Measurements from ENCODE around the gene TMEM150C. TPM values are rescaled to one million over a fixed set of nuclear protein-coding genes. Genes with fewer than 3 reads are reported as not detected.

The TMEM150C gene
- total RNA-seq, 2 experiments from 2014 or later, result not detected

Other genes starting within 250 kb of the TMEM150C start
- gene HNRNPD, start 188.0 kb downstream of the TMEM150C start, total RNA-seq, result 100 to 1,000 TPM; 405 to 406 TPM
- 100 to 1,000 TPM; 331 TPM for gene HNRNPDL, start 131.5 kb downstream of the TMEM150C start, total RNA-seq
- gene ENOPH1, start 131.4 kb downstream of the TMEM150C start, total RNA-seq, result 10 to 100 TPM; 45.0 to 45.3 TPM
- gene SCD5, start 236.8 kb upstream of the TMEM150C start, total RNA-seq, result 1 to 10 TPM; 2.9 to 3.1 TPM

Data from activated CD8-positive, alpha-beta T cell treated with anti-CD3 and anti-CD28 coated beads, Interleukin-2, amount 10 ng/mL, durations not matched to agents 7 days and 5 days (primary cell).